HepG2 (cell line): Measurements from ENCODE around the gene WDR43. TPM values are rescaled to one million over a fixed set of nuclear protein-coding genes. Genes with fewer than 3 reads are reported as not detected.

ENCODE experiments used
- FOXO1 ChIP-seq: sonication (generic); formaldehyde crosslinking; IDR thresholded peaks from 2 replicates; pipeline ENCODE4 v1.4.0; 2020; ENCODE audit warnings: missing genetic modification reagents
- NFYB ChIP-seq: sonication (generic); formaldehyde crosslinking; IDR thresholded peaks from 2 replicates; pipeline ENCODE4 v1.4.0; 2020; ENCODE audit warnings: missing genetic modification reagents
- RFX5 ChIP-seq: IDR thresholded peaks from 2 replicates; pipeline ENCODE4 v1.6.1; 2011; ENCODE audit warnings: low read depth, low read length, improper control_type of control experiment
- SNAPC4 ChIP-seq: sonication (generic); formaldehyde crosslinking; IDR thresholded peaks from 2 replicates; pipeline ENCODE4 v1.4.0; 2020; ENCODE audit warnings: mild to moderate bottlenecking, missing genetic modification reagents
- U2AF1 ChIP-seq: fragments of 200-400 bp; formaldehyde crosslinking; optimal IDR thresholded peaks from 2 replicates; pipeline ENCODE3; 2017; ENCODE audit warnings: mild to moderate bottlenecking, low read depth, low read length
- ZBTB33 ChIP-seq: sonication (generic); formaldehyde crosslinking; IDR thresholded peaks from 2 replicates; pipeline ENCODE4 v1.4.0; 2020; ENCODE audit warnings: missing genetic modification reagents
- ZBTB38 ChIP-seq: sonication (generic); formaldehyde crosslinking; IDR thresholded peaks from 2 replicates; pipeline ENCODE4 v1.5.1; 2020; ENCODE audit warnings: mild to moderate bottlenecking, missing genetic modification reagents
- ZFP41 ChIP-seq: sonication (generic); formaldehyde crosslinking; IDR thresholded peaks from 2 replicates; pipeline ENCODE4 v1.4.0; 2020; ENCODE audit warnings: mild to moderate bottlenecking, missing genetic modification reagents, borderline replicate concordance
- ZNF792 ChIP-seq: IDR thresholded peaks from 2 replicates; pipeline ENCODE4 v1.6.1; 2016
- polyA plus RNA-seq, 8 experiments: library from polyadenylated mRNA; depleted of rRNA in 3 of 8; stranded (reverse) in 7 of 8; unstranded in 1 of 8; fragments of >200 nt; fragmentation: Illumina TruSeq in 4 of 8; extraction: Trizol in 4 of 8; gene quantifications; 2 replicates each; pipeline versions ENCODE4 v1.2.1 to v1.2.3, GENCODE V29; 2011 to 2016; ENCODE audit warnings: low read depth in 4 of 8, missing spikeins in 1 of 8, mixed read lengths in 1 of 8; ENCODE audit not compliant: insufficient read depth in 1 of 8
- total RNA-seq, 5 experiments: library from RNA; depleted of rRNA; stranded (reverse); fragments of >200 nt; fragmentation: Illumina TruSeq; extraction: Trizol; gene quantifications; 2 replicates each; pipeline ENCODE4 v1.2.3, GENCODE V29; 2016; ENCODE audit warnings: low read depth in 1 of 5
- TF ChIP-seq, protein P1 (sequence below): sonication (generic); formaldehyde crosslinking; IDR thresholded peaks from 2 replicates; pipeline ENCODE4 v1.5.1; 2020; ENCODE audit warnings: mild to moderate bottlenecking, missing genetic modification reagents, moderate library complexity
- TF ChIP-seq, protein P2 (sequence below): sonication (generic); formaldehyde crosslinking; IDR thresholded peaks from 2 replicates; pipeline ENCODE4 v1.8.1; 2023; ENCODE audit warnings: missing genetic modification reagents, inconsistent platforms, borderline replicate concordance
- TF ChIP-seq, protein P3 (sequence below): sonication (generic); IDR thresholded peaks from 2 replicates; pipeline ENCODE4 v1.6.1; 2016; ENCODE audit warnings: low read depth, borderline replicate concordance
- TF ChIP-seq, protein P4 (sequence below): sonication (generic); formaldehyde crosslinking; IDR thresholded peaks from 2 replicates; pipeline ENCODE4 v1.4.0; 2020; ENCODE audit warnings: missing genetic modification reagents

WDR43 gene
- total and polyA plus RNA-seq, 2 of the 13 experiments (the other 11 are each of a cell fraction or from before 2014, with no cell fraction given) = 121 to 167 TPM

- TF ChIP-seq, protein P1, sequence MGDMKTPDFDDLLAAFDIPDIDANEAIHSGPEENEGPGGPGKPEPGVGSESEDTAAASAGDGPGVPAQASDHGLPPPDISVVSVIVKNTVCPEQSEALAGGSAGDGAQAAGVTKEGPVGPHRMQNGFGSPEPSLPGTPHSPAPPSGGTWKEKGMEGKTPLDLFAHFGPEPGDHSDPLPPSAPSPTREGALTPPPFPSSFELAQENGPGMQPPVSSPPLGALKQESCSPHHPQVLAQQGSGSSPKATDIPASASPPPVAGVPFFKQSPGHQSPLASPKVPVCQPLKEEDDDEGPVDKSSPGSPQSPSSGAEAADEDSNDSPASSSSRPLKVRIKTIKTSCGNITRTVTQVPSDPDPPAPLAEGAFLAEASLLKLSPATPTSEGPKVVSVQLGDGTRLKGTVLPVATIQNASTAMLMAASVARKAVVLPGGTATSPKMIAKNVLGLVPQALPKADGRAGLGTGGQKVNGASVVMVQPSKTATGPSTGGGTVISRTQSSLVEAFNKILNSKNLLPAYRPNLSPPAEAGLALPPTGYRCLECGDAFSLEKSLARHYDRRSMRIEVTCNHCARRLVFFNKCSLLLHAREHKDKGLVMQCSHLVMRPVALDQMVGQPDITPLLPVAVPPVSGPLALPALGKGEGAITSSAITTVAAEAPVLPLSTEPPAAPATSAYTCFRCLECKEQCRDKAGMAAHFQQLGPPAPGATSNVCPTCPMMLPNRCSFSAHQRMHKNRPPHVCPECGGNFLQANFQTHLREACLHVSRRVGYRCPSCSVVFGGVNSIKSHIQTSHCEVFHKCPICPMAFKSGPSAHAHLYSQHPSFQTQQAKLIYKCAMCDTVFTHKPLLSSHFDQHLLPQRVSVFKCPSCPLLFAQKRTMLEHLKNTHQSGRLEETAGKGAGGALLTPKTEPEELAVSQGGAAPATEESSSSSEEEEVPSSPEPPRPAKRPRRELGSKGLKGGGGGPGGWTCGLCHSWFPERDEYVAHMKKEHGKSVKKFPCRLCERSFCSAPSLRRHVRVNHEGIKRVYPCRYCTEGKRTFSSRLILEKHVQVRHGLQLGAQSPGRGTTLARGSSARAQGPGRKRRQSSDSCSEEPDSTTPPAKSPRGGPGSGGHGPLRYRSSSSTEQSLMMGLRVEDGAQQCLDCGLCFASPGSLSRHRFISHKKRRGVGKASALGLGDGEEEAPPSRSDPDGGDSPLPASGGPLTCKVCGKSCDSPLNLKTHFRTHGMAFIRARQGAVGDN (CRISPR knock-in tag) = peak; percentile 98
- peak; percentile 96 for TF ChIP-seq ZBTB38 (CRISPR knock-in tag)
- peak; percentile 81 for TF ChIP-seq ZBTB33 (CRISPR knock-in tag)
- TF ChIP-seq NFYB (CRISPR knock-in tag) = peak; percentile 43; the same call in 1 of the 2 replicates
- peak; percentile 98 for TF ChIP-seq ZNF792 (CRISPR knock-in tag)
- peak; percentile 84 for TF ChIP-seq U2AF1
- peak; percentile 74; the same call in 1 of the 2 replicates for TF ChIP-seq RFX5
- TF ChIP-seq SNAPC4 (CRISPR knock-in tag) = peak; percentile 64; the same call in 1 of the 2 replicates
- peak; percentile 78; the same call in 1 of the 2 replicates for TF ChIP-seq ZFP41 (CRISPR knock-in tag)
- TF ChIP-seq, protein P2, sequence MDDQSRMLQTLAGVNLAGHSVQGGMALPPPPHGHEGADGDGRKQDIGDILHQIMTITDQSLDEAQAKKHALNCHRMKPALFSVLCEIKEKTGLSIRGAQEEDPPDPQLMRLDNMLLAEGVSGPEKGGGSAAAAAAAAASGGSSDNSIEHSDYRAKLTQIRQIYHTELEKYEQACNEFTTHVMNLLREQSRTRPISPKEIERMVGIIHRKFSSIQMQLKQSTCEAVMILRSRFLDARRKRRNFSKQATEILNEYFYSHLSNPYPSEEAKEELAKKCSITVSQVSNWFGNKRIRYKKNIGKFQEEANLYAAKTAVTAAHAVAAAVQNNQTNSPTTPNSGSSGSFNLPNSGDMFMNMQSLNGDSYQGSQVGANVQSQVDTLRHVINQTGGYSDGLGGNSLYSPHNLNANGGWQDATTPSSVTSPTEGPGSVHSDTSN = 0 out of 2 replicates have a peak, but pooled peaks have one; percentile 4
- peak; percentile 94 for TF ChIP-seq FOXO1 (CRISPR knock-in tag)
- TF ChIP-seq, protein P3, sequence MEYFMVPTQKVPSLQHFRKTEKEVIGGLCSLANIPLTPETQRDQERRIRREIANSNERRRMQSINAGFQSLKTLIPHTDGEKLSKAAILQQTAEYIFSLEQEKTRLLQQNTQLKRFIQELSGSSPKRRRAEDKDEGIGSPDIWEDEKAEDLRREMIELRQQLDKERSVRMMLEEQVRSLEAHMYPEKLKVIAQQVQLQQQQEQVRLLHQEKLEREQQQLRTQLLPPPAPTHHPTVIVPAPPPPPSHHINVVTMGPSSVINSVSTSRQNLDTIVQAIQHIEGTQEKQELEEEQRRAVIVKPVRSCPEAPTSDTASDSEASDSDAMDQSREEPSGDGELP = peak; percentile 75; the same call in 1 of the 2 replicates
- TF ChIP-seq, protein P4, sequence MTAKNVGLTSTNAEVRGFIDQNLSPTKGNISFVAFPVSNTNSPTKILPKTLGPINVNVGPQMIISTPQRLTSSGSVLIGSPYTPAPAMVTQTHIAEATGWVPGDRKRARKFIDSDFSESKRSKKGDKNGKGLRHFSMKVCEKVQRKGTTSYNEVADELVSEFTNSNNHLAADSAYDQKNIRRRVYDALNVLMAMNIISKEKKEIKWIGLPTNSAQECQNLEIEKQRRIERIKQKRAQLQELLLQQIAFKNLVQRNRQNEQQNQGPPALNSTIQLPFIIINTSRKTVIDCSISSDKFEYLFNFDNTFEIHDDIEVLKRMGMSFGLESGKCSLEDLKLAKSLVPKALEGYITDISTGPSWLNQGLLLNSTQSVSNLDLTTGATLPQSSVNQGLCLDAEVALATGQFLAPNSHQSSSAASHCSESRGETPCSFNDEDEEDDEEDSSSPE (CRISPR knock-in tag) = peak; percentile 98
Measured at GRCh38 chr2:28870146-28870891, 24.1 kb upstream of the WDR43 start, which contains the start of gene TRMT61B (continued).
